ENCODE data around the gene SPATA1.
A peak's percentile ranks its signal among the peaks of the same experiment; 100 is the strongest.

SPATA1 gene, protein sequence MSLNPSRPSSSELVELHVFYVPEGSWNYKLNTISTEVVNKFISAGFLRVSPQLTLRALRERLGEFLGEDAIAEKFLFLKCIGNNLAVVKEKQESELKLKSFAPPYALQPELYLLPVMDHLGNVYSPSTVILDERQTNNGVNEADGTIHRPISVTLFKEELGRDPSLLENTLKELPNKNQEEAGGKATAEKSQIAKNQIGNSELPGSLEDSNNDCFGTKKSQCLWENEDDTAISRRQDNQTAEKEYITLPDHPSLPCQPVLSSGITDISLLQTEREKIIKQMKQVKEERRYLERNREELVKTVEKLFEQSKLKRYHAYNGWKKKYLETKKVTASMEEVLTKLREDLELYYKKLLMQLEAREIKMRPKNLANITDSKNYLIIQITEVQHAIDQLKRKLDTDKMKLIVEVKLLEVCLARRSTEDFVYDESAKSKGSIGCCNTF

GRCh38 chr1:84506002-84506728, at the start of gene SPATA1, which contains the start of gene GNG5:
Gene SPATA1 (plus strand): TSS chr1:84506386. CDS start chr1:84516360, 9,974 bp downstream.
Gene GNG5 (minus strand): TSS chr1:84506581. CDS start chr1:84506091, 490 bp downstream.
- in situ Hi-C loops (cut with MboI; ENCODE audit: low pct_unique_long_range_greater_than_20kb, low sequenced_read_pairs, unreplicated experiment): no loop called here
- peak; percentile 98 for DNase-seq (ENCODE audit: low spot score)
- TF ChIP-seq CTCF (IDR thresholded peaks at IDR 0.05; ENCODE audit: extremely low read depth, insufficient read depth, missing control alignments): no peak

GRCh38 chr1:84462118-84462517, 44.1 kb upstream of the SPATA1 start:
- no peak for DNase-seq (ENCODE audit: low spot score)
- in situ Hi-C loops (cut with MboI; ENCODE audit: low pct_unique_long_range_greater_than_20kb, low sequenced_read_pairs, unreplicated experiment): no loop called here
- TF ChIP-seq CTCF (IDR thresholded peaks at IDR 0.05; ENCODE audit: extremely low read depth, insufficient read depth, missing control alignments): no peak

DNA sequence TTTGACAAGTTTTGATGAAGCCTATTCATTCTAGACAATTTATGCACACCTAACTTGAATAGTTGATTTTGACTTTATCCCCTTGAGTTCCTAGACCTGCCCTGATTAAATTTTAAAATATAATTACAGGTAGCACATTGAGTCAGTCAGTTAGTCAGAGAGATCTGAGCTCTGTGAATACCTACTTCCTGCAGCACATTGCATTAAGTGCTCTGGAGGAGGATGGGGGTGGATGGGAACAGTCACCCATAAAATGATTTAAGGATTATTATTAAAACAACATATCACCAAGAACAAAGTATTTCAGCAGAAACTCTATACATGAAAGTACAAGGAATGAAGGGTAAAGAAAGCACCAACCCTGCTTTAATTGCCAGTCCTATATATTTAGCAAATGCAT, 38.9 kb upstream of the SPATA1 start:
- no peak for TF ChIP-seq CTCF (IDR thresholded peaks at IDR 0.05; ENCODE audit: extremely low read depth, insufficient read depth, missing control alignments)
- DNase-seq (ENCODE audit: low spot score): no peak
- in situ Hi-C loops (cut with MboI; ENCODE audit: low pct_unique_long_range_greater_than_20kb, low sequenced_read_pairs, unreplicated experiment): no loop called here

- DNase-seq (ENCODE audit: low spot score): no peak
- no peak for TF ChIP-seq CTCF (IDR thresholded peaks at IDR 0.05; ENCODE audit: extremely low read depth, insufficient read depth, missing control alignments)
- in situ Hi-C loops (cut with MboI; ENCODE audit: low pct_unique_long_range_greater_than_20kb, low sequenced_read_pairs, unreplicated experiment): no loop called here
Observed at GRCh38 chr1:84476225-84476624, 30.0 kb upstream of the SPATA1 start.

- DNase-seq (ENCODE audit: low spot score): peak; percentile 75
- in situ Hi-C loops (cut with MboI; ENCODE audit: low pct_unique_long_range_greater_than_20kb, low sequenced_read_pairs, unreplicated experiment): no loop called here
- peak; percentile 6 for TF ChIP-seq CTCF (IDR thresholded peaks at IDR 0.05; ENCODE audit: extremely low read depth, insufficient read depth, missing control alignments)
Observed at GRCh38 chr1:84478876-84479868, 27.0 kb upstream of the SPATA1 start, which contains the start of gene RPF1. Gene RPF1 (plus strand): TSS chr1:84479266. CDS start chr1:84479282, 16 bp downstream.

GRCh38 chr1:84479998-84480397, 26.2 kb upstream of the SPATA1 start:
- peak; percentile 7 for DNase-seq (ENCODE audit: low spot score)
- in situ Hi-C loops (cut with MboI; ENCODE audit: low pct_unique_long_range_greater_than_20kb, low sequenced_read_pairs, unreplicated experiment): no loop called here
- no peak for TF ChIP-seq CTCF (IDR thresholded peaks at IDR 0.05; ENCODE audit: extremely low read depth, insufficient read depth, missing control alignments)
